GM19240 (cell line): ENCODE data around the gene PDS5B.
"Not testable (repeated sequence)": the region's sequence is repeated elsewhere in the genome, so short reads cannot be mapped to it uniquely, and the experiment has no call there.

Experiments used
- DNase-seq: peaks from one replicate; pipeline ENCODE4 v3.0.0; 2011; ENCODE audit warnings: low spot score; ENCODE audit not compliant: insufficient read length

PDS5B gene

DNA sequence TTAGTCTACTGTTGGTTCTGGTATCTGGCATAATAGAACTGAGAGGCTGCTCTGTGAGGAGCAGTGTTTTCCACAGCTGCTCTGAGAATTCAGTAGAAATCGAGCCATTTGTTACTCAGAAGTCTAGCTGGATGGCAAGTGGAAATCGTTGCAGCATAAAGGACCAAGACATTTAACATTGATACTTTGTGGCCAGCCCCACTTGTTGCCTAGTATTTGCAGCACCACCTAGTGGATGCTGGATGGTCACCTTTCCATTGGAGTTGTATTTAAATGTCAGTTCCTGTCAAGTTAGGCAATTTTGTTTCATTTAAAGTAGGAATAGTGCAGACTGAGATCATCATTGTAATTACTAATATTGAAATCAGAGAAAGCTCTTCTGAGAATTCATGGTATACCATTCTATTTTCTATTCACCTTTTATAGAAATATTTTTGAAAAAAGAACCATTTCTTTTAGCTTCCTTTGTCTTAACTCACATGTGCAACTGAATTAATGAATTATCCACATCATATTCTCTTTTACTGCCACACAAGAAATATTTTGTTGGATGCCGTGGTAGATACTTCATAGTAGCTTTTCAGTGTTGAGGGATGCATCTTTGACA, 64.6 kb downstream of the PDS5B start:
- peak; percentile 2 for DNase-seq

DNA sequence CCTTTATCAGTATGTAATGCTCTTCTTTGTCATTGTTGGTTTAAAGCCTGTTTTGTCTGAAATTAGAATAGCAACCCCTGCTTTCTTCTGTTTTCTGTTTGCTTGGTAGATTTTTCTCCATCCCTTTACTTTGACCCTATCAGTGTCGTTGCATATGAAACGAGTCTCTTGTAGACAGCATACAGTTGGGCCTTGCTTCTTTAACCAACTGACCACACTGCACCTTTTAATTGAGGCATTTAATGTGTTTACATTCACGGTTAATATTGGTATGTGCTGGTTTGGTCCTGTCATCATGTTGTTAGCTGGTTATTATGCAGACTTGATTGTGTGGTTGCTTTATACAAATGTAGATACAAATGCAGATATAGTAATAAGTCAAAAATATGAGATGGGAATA, 71.1 kb downstream of the PDS5B start:
- DNase-seq = no peak

DNA sequence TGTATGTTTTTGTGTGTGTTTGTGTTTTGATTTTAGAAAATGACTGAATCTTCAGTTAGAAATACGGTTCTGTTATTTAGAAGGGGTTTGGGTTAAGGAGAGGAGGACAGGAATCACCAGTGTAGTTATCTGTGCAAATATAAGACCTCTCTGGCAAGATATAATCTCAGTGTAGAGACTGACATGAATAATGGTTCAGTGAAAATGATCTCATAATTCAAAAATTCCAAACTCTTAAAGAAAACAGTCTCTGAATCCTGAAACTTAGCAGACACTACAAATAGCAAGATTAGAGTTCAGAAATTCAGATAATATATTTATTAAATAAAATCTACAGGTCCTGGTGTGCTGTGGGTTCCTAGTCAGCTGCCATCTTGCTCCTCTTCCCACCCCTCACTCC, 73.5 kb downstream of the PDS5B start:
- no peak for DNase-seq

DNA sequence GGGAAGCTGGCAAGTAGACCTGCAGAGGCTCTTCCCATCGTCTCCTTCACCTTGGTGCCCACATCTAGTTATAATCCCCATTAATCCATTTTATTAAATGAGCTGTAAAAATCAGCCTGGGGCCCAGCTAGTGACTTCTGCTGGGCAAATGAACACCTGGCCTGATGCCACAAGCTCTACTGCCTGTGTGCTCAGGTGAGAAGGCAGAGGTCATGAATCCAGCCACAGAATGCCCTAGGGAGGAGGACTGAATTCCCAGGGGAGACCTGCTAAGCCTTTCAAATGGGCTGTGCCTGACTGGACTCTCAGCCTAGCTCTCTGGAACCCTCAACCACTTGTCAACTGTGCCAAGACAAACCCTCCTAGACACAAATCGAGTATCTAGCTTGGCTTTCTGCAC, 74.0 kb downstream of the PDS5B start:
- no peak for DNase-seq

DNA sequence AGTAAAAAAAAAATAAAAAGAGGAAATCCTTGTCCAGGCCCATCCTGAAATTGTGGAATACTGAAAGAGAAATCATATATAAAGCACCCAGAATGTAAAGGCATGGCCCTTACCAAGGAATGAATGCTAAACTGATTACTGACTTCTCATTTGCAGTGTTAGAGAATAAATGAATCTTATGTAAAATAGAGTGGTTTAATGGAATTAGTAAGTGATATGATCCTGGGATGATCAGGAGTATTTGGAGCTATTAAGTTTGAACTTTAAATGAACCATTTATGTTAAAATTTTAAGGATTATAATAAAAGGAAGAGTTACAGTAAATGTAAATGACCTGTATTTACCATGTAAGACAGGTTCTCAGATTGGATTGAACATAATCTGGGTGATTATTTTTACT, 75.4 kb downstream of the PDS5B start:
- DNase-seq = no peak

DNA sequence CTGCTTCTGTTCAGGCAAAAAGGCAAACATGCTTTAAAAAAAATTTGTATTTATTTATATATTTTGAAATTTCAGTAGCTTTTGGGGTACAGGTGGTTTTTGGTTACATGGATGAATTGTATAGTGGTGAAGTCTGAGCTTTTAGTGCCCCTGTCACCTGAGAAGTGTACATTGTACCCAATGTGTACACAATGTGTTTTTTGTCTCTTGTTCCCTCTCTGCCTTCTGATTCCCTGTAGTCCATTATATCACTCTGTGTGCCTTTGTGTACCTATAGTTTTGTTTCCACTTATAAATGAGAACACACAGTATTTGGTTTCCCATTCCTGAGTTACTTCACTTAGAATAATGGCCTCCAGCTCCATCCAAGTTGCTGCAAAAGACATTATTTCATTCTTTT, 77.4 kb downstream of the PDS5B start:
- DNase-seq = no peak

DNA sequence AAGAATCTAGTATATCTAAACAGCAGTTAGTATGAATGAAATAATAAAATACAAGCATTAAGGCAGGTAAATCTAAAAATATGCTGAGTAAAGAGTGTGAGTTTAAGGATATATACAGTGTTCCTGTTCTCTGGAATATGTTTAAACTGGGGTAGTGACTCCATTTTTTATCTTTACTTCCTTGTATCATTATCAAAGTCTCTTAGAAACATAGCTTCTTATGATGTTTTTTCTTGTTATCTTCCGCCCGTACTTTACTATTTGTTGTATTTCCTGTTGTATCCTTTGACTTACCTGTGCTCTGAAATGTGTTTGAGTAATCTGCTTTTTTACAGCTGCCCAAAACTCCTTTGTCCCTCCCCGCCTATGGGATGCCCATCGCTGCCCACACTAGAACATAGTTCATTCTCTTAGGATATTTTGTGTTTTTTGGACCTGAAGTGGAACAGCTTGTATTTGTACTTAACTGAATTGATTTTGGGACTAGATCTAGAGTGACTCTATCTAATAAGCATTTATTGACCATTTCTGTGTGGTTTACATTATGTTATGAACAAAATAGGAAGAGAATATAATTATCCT, 80.8 kb downstream of the PDS5B start:
- no peak for DNase-seq

DNA sequence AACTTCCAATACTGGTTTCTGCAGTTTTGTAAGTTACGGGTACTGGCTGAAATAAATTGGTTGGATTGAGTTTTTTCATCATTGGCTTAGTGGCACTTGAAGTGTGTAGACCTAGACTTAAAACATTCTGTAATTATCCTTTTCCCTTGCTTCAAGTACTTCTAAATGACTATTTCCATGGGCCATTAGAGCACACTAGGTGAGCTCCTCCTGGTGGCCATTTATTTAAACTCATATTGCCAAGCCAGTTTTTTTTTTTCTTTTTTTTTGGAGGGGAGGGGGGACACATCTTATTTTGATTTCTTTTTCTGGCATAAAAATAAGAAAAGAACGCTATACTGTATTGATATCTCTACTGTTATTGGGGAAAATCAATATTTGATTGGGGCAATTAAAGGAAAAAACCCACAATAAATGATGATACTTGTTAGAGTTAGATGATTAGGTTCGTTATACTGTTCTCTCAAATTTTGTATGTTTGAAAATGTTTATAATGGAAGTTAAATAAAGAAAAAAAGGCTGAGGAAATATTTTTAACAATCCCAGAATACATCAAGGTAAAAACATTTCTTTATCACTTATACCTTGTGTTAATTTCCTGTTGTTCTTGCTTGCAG, 82.9 kb downstream of the PDS5B start:
- no peak for DNase-seq

DNA sequence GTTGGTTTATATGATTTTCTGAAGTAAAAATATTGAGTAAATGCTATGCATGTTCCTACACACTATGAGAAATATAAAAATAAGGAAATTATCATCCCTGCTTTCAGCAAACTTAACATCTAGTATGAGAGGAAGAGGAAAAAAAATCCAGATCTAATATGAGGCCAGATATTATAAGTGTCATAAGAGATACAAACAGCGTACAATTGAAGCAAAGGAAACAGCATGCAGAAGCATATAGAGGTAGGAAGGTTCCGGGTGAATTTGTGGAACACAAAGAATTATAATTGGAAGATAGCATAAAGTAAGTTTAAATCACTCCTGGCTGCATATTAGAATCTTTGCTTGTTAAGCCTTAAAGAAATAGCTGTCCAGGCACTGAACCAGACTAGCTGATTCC, 88.3 kb downstream of the PDS5B start:
- DNase-seq = no peak

DNA sequence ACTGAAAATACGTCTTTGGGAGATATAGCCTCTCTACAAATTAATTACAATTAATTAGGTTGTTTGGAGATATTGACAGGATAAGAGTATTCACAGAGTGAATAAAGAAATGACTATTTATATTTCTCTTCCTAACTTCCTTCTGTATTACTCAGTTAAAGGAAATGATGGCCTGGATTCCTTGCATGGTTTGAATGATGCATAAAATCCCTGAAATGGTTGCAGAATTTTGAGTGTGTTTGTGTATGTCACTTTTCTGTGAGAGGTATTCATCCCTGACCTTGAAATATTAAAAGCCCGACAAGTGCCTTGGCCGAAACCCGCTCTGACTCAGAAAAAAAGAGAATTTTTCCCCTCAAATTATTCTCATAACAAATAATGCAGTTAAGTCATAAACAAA, 90.0 kb downstream of the PDS5B start:
- no peak for DNase-seq

DNA sequence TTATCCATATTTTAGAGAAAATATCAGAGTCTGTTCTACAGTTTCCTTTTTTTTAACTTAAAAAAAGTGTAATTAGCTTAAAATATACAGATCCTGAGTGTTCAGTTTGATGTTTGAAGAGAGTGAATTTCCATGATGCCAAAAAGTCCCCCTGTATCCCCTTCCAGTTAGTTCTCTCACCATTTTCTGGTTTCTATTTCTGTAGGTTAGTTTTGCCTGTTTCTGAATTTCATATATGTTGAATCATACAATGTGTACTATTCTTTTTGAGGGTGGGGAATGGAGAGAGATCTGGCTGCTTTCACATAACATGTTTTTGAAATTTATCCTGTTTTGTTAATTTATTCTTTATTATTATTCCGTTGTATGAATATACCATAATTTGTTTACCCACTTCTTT, 95.9 kb downstream of the PDS5B start:
- DNase-seq = no peak

DNA sequence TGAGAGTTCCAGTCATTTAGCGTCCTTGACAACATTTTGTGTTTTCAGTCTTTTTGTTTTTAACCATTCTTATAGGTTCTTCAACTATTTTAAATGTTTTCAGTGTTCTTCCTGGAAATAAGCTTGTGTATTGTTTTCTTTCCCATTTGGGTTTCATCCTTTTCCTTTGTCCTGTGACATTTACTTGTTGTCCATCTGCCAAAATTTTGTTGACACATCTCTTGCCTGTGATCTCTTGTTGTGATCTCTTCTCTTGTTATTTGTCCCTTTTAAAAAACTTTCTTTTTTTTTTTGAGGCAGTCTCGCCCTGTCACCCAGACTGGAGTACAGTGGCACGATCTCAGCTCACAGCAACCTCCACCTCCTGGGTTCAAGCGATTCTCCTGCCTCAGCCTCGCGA, 96.5 kb downstream of the PDS5B start:
- no peak for DNase-seq

DNA sequence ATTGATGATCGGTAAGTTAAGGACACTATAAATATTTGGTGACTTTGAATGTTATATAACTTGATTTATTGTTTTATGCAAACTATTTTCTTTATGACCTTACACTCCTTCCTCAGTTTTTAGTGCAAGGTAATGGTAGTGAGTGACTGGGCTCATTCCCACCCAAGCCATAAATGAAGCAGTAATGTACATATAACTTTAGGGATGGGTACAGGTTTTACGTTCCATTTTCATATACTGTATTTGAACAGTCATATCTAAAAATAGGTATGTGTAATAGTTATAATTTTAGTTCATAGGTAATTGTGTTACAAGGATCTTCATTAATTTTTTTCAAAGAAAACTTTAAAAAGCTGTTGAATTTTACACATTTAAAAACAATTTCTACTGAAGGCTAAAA, 101.0 kb downstream of the PDS5B start:
- DNase-seq = no peak

DNA sequence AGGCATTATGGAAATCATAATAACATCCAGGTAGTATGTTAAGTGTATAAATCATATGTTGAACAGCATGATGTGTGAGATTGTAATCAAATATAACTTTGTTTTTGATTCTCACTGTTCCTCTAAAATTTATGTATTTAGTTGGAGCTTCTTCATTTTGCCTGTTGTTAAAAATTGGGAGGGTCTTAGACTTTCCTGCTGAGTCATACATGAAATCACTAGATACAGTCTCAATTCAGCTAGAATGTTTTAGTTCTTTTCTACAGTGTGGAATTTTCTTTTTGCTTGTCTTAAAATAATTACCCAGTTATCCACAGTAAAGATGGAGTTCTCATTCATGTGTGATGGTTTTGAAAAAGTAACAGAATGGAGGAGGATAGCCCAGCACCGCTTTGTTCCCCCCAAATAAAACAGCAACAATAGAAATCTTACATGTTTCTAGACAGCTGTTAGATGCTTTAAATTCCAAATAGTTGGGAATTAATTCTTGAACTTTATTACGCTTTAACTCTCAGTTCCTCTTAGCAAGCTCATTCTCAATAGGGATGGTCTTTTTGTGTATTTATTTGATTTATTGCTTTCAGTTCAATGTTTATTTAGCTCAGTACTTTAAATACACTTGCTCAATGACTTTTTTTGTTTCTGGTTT, 109.5 kb downstream of the PDS5B start:
- no peak for DNase-seq

DNA sequence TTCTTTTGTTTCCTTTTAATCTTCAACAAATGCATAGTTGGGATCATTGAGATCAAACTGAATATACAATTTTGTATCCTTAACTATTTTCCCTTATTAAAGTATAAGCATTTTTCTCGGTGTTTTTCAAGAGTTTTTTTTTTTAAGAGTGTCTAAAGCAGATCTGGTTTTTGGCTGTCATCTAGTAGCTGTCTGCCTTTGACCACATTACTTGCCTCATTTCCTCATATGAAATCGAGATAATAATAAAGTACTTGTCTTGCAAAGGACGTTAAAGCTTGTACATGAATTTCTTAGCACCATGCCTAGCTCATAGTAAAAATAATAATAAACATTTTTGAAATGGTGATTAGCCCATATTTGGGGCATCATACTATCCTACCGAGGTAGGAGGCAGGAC, 121.2 kb downstream of the PDS5B start:
- no peak for DNase-seq

DNA sequence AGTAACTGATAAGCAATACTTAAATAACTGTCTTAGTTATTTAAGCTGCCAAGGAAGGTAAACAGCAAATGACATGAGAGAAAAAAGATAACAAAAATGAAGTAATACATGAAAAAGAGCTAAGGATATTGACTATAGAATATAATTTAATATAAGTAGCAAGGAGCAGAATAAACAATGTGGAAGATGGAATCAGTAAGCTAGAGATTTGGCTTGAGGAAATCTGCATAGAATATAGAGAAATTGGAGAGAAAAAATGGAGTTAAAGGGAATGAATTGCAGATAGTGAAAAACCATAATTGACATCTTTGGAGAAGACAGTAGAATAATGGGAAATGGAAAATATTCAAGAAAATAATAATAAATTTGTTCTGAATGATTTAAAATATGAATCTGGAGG, 127.1 kb downstream of the PDS5B start:
- no peak for DNase-seq

DNA sequence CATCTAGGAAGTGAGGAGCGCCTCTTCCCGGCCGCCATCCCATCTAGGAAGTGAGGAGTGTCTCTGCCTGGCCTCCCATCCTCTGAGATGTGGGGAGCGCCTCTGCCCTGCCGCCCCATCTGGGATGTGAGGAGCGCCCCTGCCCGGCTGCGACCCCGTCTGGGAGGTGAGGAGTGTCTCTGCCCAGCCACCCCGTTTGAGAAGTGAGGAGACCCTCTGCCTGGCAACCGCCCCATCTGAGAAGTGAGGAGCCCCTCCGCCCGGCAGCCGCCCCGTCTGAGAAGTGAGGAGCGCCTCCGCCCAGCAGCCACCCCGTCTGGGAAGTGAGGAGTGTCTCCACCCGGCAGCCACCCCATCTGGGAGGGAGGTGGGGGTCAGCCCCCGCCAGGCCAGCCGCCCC, 129.9 kb downstream of the PDS5B start:
- not testable (repeated sequence) for DNase-seq

DNA sequence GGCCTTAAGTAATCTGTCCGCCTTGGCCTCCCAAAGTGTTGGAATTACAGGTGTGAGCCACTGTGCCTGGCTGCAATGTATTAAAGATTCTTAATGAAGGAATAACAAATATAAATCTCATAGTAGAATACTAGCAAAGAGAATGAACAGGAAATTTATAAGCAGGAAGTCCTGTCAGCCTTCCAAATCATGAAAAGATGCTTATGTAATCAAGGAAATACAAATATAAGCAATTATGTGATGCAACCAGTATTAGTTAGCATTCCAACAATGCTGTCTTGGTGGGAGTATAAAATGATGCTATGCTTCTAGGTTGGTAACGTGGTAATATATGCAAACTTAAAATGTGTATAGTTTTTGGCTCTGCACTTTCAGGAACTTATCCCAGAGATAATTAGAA, 133.8 kb downstream of the PDS5B start:
- no peak for DNase-seq

DNA sequence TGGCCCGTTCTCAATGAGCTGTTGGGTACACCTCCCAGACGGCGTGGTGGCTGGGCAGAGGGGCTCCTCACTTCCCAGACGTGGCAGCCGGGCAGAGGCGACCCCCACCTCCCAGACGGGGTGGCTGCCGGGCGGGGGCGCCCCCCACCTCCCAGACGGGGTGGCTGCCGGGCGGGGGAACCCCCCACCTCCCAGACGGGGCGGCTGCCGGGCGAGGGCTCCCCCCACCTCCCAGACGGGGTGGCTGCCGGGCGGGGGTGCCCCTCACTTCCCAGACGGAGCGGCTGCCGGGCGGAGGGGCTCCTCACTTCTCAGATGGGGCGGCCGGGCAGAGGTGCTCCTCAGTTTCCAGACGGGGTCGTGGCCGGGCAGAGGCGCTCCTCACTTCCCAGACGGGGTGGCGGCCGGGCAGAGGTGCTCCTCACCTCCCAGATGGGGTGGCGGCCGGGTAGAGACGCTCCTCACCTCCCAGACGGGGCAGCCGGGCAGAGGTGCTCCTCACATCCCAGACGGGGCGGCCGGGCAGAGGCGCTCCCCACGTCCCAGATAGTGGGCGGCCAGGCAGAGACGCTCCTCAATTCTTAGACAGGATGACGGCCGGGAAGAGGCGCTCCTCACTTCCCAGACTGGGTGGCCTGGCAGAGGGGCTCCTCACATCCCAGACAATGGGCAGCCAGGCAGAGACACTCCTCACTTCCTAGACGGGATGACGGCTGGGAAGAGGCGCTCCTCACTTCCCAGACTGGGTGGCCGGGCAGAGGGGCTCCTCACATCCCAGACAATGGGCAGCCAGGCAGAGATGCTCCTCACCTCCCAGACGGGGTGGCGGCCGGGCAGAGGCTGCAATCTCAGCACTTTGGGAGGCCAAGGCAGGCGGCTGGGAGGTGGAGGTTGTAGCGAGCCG, 135.1 kb downstream of the PDS5B start:
- DNase-seq = not testable (repeated sequence)

DNA sequence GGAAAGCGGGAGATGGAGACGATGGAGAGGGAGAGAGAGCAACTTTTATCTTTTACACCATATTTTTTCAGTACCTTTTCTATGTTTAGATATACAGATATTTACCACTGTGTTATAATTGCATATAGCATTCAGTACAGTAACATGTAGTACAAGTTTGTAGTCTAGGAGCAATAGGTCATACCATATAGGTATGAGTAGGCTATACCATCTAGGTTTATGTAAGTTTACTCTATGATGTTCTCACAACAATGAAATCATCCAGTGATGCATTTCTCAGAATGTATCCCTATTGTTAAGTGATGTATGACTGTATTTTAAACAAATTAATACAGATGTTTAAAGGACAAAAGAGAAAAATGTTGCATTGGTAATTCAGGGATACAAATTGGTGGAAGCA, 136.1 kb downstream of the PDS5B start:
- DNase-seq = no peak

DNA sequence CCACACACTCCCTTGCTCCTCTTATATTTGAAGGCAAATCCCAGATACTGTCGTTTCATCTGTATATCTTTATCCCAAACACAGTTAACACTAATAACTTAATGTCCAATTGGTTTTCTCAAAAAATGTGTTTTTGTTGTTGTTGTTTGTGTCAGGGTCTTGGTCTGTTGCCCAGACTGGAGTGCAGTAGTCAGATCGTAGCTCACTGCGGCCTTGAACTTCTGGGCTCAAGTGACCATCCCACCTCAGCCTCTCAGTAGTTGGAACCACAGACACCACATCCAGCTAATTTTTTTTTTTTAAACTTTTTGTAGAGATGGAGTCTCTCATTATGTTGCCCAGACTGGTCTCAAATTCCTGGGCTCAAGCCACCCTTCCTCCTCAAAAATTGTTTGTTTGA, 137.7 kb downstream of the PDS5B start:
- DNase-seq = no peak
